Naive B cell (primary cell): ENCODE data around the gene ADAMTS17. TPM values are rescaled to one million over a fixed set of nuclear protein-coding genes. Genes with fewer than 3 reads are reported as not detected.

ENCODE experiments used
- ATAC-seq, 2 donors: fragments of 150-1000 bp; cut with Tn5 transposase; 2 replicates each; pipeline ENCODE4 v1.10.0; 2021; ENCODE audit warnings: low read depth in 2 of 2, mild to moderate bottlenecking in 2 of 2, moderate library complexity in 2 of 2
- DNase-seq: peaks from one replicate; pipeline ENCODE4 v3.0.0; 2022
- H3K27ac Mint-ChIP-seq, 6 donors: one replicate each; pipeline ENCODE4 v1.8.0; 2020 to 2022; ENCODE audit warnings: mild to moderate bottlenecking in 6 of 6, mixed read lengths in 6 of 6, moderate library complexity in 5 of 6, inconsistent platforms in 2 of 6
- H3K27me3 Mint-ChIP-seq, 3 donors: one replicate each; pipeline ENCODE4 v1.8.0; 2021 to 2022; ENCODE audit warnings: mixed read lengths in 3 of 3, mild to moderate bottlenecking in 1 of 3
- H3K36me3 Mint-ChIP-seq, 2 donors: one replicate each; pipeline ENCODE4 v1.8.0; 2020 to 2022; ENCODE audit warnings: mixed read lengths in 2 of 2, inconsistent platforms in 1 of 2, mild to moderate bottlenecking in 1 of 2
- H3K4me1 Mint-ChIP-seq, 3 donors: one replicate each; pipeline ENCODE4 v1.8.0; 2020 to 2022; ENCODE audit warnings: mixed read lengths in 3 of 3, inconsistent platforms in 1 of 3, mild to moderate bottlenecking in 1 of 3, moderate library complexity in 1 of 3
- H3K4me3 Mint-ChIP-seq, 8 donors: one replicate each; pipeline ENCODE4 v1.8.0; 2020 to 2022; ENCODE audit warnings: mild to moderate bottlenecking in 8 of 8, mixed read lengths in 8 of 8, moderate library complexity in 8 of 8, inconsistent platforms in 2 of 8
- H3K9me3 Mint-ChIP-seq, 7 donors: one replicate each; pipeline ENCODE4 v1.8.0; 2020 to 2022; ENCODE audit warnings: mixed read lengths in 7 of 7, mild to moderate bottlenecking in 5 of 7, inconsistent platforms in 2 of 7, moderate library complexity in 1 of 7
- polyA plus RNA-seq, 6 donors: library from polyadenylated mRNA; unstranded; fragments of 300-500 nt; fragmentation: Illumina TruSeq; gene quantifications; one replicate each; pipeline ENCODE4 v1.2.3, GENCODE V29; 2021; ENCODE audit warnings: low read depth in 6 of 6

Gene ADAMTS17, protein sequence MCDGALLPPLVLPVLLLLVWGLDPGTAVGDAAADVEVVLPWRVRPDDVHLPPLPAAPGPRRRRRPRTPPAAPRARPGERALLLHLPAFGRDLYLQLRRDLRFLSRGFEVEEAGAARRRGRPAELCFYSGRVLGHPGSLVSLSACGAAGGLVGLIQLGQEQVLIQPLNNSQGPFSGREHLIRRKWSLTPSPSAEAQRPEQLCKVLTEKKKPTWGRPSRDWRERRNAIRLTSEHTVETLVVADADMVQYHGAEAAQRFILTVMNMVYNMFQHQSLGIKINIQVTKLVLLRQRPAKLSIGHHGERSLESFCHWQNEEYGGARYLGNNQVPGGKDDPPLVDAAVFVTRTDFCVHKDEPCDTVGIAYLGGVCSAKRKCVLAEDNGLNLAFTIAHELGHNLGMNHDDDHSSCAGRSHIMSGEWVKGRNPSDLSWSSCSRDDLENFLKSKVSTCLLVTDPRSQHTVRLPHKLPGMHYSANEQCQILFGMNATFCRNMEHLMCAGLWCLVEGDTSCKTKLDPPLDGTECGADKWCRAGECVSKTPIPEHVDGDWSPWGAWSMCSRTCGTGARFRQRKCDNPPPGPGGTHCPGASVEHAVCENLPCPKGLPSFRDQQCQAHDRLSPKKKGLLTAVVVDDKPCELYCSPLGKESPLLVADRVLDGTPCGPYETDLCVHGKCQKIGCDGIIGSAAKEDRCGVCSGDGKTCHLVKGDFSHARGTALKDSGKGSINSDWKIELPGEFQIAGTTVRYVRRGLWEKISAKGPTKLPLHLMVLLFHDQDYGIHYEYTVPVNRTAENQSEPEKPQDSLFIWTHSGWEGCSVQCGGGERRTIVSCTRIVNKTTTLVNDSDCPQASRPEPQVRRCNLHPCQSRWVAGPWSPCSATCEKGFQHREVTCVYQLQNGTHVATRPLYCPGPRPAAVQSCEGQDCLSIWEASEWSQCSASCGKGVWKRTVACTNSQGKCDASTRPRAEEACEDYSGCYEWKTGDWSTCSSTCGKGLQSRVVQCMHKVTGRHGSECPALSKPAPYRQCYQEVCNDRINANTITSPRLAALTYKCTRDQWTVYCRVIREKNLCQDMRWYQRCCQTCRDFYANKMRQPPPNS
- polyA plus RNA-seq = not detected

DNA sequence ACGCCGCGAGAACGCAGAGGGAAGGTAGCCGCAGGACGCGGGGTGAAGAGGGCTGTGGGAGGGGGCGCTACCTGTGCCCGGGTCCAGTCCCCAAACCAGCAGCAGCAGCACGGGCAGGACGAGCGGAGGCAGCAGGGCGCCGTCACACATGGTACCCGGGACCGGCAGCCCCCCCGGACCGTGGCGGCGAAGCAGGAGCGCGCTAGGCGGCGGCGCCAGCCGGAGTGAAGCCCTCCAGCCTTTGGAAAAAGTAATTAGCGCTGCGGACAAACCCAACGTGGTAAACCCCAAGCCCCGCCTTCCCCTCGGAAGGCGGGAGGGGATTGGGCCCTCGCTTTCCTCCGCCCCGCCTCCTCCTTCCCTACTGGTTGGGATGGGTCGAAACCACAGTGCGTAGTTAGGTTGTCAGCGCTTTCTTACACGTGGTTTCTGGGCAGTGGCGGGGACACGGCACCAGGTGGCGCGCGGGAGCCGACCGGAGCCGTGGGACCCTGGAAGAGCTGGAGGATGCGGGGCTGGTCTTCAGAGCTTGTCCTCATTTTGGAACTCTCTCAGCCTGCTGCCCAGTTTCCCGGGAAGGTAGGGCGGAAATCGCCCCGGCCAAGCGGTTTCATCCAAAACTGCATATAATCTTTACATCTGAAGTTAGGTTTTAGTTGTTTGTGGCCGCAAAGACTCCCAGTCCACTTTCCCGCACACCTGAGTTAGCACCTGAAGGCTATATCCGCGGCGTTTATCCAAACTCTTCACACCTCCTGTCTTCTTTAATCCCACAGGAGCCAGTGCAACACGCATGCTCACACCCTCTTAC, at the start of gene ADAMTS17:
Gene ADAMTS17, minus strand, starts transcription at position 226 of the 811 bp plus-strand sequence. Its CDS starts 76 bp downstream, at position 150.
- DNase-seq (peak; percentile 59), ATAC-seq (peak; percentile 94 to 95)
- Mint-ChIP-seq H3K4me3 (peak within 1 kb of the TSS; percentile 55 to 84 (median 70)), H3K4me1 (peaks cover 0 to 10% (median 6%) of the 10 kb centered on the region in 3 donors), H3K27me3 (peaks cover 41 to 52% (median 50%) of the 10 kb centered on the region in 3 donors), H3K27ac (no peak within 1 kb of the TSS), H3K9me3 (peaks cover 0 to 6% (median 3%) of the 10 kb centered on the region in 7 donors), H3K36me3 (no peaks in the 10 kb centered on the region)

- Mint-ChIP-seq H3K9me3 (peaks cover 16 to 49% (median 36%) of the 10 kb centered on the region in 7 donors), H3K27me3 (no peaks in the 10 kb centered on the region), H3K4me1 (no peaks in the 10 kb centered on the region), H3K36me3 (peaks cover 6 to 24% of the 10 kb centered on the region in 2 donors), H3K27ac (no peak overlapping the region), H3K4me3 (no peak overlapping the region)
- DNase-seq (no peak), ATAC-seq (no peak)
These were observed 43.7 kb upstream of the ADAMTS17 start for GRCh38 chr15:100385300-100386050.

DNA sequence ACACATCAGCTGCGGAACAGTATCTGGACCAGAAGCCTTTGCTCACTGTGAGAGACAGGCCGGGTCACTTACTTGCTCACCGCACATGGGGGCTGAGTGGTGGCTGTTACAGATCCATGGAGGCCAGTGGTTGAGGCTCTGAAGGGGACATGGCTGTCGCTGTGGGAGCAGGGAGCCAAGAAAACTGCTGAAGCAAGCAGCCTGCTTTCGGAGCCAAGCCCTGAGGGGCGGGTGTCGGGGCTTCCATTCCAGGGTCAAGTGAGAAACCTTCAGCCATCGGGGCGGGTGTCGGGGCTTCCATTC, 42.3 kb upstream of the ADAMTS17 start:
- peaks cover 6 to 24% of the 10 kb centered on the region in 2 donors for H3K36me3 Mint-ChIP-seq
- no peak overlapping the region for H3K4me3 Mint-ChIP-seq
- no peaks in the 10 kb centered on the region for H3K4me1 Mint-ChIP-seq
- H3K9me3 Mint-ChIP-seq = peaks cover 16 to 52% (median 39%) of the 10 kb centered on the region in 7 donors
- ATAC-seq (no peak), DNase-seq (no peak)
- peaks cover 0 to 4% (median 0%) of the 10 kb centered on the region in 3 donors for H3K27me3 Mint-ChIP-seq
- no peak overlapping the region for H3K27ac Mint-ChIP-seq

DNA sequence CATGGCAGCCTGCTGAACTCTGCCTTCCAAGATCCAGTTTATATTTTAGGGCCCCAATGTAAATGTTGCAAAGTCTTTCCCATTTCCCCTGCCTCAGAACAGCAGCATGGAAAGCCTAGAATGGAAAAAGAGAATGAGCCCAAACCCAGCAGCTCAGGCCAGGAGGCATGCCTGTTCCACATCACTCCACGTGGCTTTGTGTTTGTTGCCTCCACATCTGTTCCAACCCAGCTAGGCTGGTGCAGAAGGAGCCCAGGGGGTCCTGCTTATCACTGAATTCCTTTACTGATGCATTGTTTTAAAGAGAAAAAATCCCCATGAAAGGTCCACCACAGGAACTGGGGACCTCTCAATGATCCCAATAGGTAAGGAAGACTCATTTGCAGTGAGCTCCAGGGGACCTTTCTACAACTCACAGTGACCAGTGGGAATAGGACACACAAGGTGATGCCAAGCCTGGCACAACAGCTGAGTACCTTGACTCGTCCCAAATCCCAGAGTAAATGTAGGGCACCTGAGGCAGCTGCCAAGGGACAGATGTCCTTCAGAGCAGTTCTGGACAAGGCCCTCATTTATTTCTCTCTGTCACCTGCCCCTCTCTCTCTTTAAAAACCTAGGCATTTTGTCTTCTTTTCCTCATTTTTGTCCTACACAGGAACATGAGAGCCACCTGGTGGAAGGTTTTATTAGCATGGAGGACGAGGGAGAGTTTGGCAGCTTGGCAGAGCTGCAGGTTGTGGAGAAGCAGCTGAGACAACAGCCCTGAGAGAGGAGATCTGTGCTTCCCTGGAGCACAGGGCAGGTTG, 41.7 kb upstream of the ADAMTS17 start:
- no peaks in the 10 kb centered on the region for H3K4me1 Mint-ChIP-seq
- no peak overlapping the region for H3K27ac Mint-ChIP-seq
- H3K4me3 Mint-ChIP-seq = peak overlapping the region in 1 of 8 donors; percentile 81
- no peak for ATAC-seq
- DNase-seq = no peak
- H3K9me3 Mint-ChIP-seq = peaks cover 16 to 57% (median 35%) of the 10 kb centered on the region in 7 donors
- H3K36me3 Mint-ChIP-seq = peaks cover 6 to 24% of the 10 kb centered on the region in 2 donors
- peaks cover 0 to 4% (median 0%) of the 10 kb centered on the region in 3 donors for H3K27me3 Mint-ChIP-seq

- peaks cover 35 to 39% (median 37%) of the 10 kb centered on the region in 3 donors for H3K27me3 Mint-ChIP-seq
- no peak overlapping the region for H3K4me3 Mint-ChIP-seq
- no peak overlapping the region for H3K27ac Mint-ChIP-seq
- peaks cover 0 to 4% (median 3%) of the 10 kb centered on the region in 3 donors for H3K4me1 Mint-ChIP-seq
- H3K9me3 Mint-ChIP-seq = peaks cover 3 to 49% (median 25%) of the 10 kb centered on the region in 7 donors
- no peak for ATAC-seq
- peaks cover 0 to 17% of the 10 kb centered on the region in 2 donors for H3K36me3 Mint-ChIP-seq
- DNase-seq = no peak
These were observed 32.2 kb upstream of the ADAMTS17 start for GRCh38 chr15:100373942-100374341.

GRCh38 chr15:100373120-100373896, 31.5 kb upstream of the ADAMTS17 start:
- H3K27me3 Mint-ChIP-seq = peaks cover 35 to 39% (median 37%) of the 10 kb centered on the region in 3 donors
- peaks cover 0 to 4% (median 3%) of the 10 kb centered on the region in 3 donors for H3K4me1 Mint-ChIP-seq

DNA sequence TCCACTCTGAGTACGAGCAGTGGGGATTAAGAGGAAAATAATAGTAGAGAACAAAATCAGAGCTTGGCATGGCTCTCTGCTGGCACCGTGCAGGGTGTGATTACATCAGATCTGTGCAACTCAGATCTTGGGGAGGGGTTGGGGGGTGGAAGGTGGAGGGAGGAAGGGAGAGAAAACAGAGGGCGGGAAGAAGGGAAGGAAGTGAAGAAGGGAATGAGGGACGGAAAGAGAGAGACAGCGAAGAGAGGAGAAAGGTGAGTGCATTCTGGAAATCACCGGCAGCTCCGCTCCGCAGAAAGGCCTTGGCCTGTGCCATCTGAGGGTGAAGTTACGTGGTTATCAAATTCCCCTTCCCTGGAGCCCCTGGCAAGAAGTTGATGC, 31.0 kb upstream of the ADAMTS17 start:
- peaks cover 0 to 17% of the 10 kb centered on the region in 2 donors for H3K36me3 Mint-ChIP-seq
- no peak overlapping the region for H3K27ac Mint-ChIP-seq
- no peak overlapping the region for H3K4me3 Mint-ChIP-seq
- H3K4me1 Mint-ChIP-seq = peaks cover 0 to 4% (median 3%) of the 10 kb centered on the region in 3 donors
- DNase-seq (no peak), ATAC-seq (no peak)
- peaks cover 3 to 43% (median 27%) of the 10 kb centered on the region in 7 donors for H3K9me3 Mint-ChIP-seq
- peaks cover 35 to 39% (median 37%) of the 10 kb centered on the region in 3 donors for H3K27me3 Mint-ChIP-seq

More at GRCh38 chr15:100373120-100373896, 31.5 kb upstream of the ADAMTS17 start:
- Mint-ChIP-seq H3K27ac (no peak overlapping the region), H3K36me3 (peaks cover 0 to 17% of the 10 kb centered on the region in 2 donors), H3K9me3 (peaks cover 3 to 44% (median 25%) of the 10 kb centered on the region in 7 donors), H3K4me3 (no peak overlapping the region)
- DNase-seq (no peak), ATAC-seq (no peak)

- Mint-ChIP-seq H3K27ac (no peak overlapping the region), H3K9me3 (peaks cover 0 to 7% (median 3%) of the 10 kb centered on the region in 7 donors), H3K36me3 (no peaks in the 10 kb centered on the region), H3K4me3 (no peak overlapping the region), H3K27me3 (peaks cover 32 to 57% (median 49%) of the 10 kb centered on the region in 3 donors), H3K4me1 (peaks cover 0 to 3% (median under 1%) of the 10 kb centered on the region in 3 donors)
- ATAC-seq = no peak
- DNase-seq = no peak
These were observed 13.6 kb upstream of the ADAMTS17 start for GRCh38 chr15:100355342-100355741.

GRCh38 chr15:100353449-100353848, 11.7 kb upstream of the ADAMTS17 start:
- Mint-ChIP-seq H3K27me3 (peaks cover 32 to 58% (median 55%) of the 10 kb centered on the region in 3 donors), H3K27ac (no peak overlapping the region), H3K4me3 (no peak overlapping the region), H3K4me1 (peaks cover 6 to 11% (median 10%) of the 10 kb centered on the region in 3 donors), H3K36me3 (no peaks in the 10 kb centered on the region), H3K9me3 (peaks cover 0 to 5% (median 3%) of the 10 kb centered on the region in 7 donors)
- ATAC-seq (peak in 1 of 2 donors; percentile 16), DNase-seq (no peak)

- ATAC-seq = peak in 1 of 2 donors; percentile 2
- H3K9me3 Mint-ChIP-seq = peaks cover 0 to 6% (median 4%) of the 10 kb centered on the region in 7 donors
- DNase-seq = no peak
- H3K27me3 Mint-ChIP-seq = peaks cover 28 to 57% (median 40%) of the 10 kb centered on the region in 3 donors
- no peaks in the 10 kb centered on the region for H3K36me3 Mint-ChIP-seq
- H3K4me1 Mint-ChIP-seq = peaks cover 6 to 11% (median 10%) of the 10 kb centered on the region in 3 donors
- H3K27ac Mint-ChIP-seq = peak overlapping the region in 1 of 6 donors; percentile 84
- peak overlapping the region; percentile 77 to 93 (median 90) for H3K4me3 Mint-ChIP-seq
These were observed 8.9 kb upstream of the ADAMTS17 start for GRCh38 chr15:100350434-100351226.
